ENCODE data around the gene CYP4F3.

GRCh38 chr19:15642807-15643206 is 2.1 kb downstream of the CYP4F3 start:
- no peak for TF ChIP-seq CTCF (conservative IDR thresholded peaks at IDR 0.05)
- no peak for TF ChIP-seq EZH2 (IDR thresholded peaks at IDR 0.05; ENCODE audit: low read depth)

Data from PC-9 (cell line).